ENCODE data around the gene TMUB2.

Gene TMUB2

GRCh38 chr17:44203731-44204440, 17.1 kb downstream of the TMUB2 start:
- no peak for DNase-seq (ENCODE audit: low spot score)

- DNase-seq (ENCODE audit: low spot score), result no peak
These were observed 17.7 kb downstream of the TMUB2 start for GRCh38 chr17:44204441-44204882.

DNA sequence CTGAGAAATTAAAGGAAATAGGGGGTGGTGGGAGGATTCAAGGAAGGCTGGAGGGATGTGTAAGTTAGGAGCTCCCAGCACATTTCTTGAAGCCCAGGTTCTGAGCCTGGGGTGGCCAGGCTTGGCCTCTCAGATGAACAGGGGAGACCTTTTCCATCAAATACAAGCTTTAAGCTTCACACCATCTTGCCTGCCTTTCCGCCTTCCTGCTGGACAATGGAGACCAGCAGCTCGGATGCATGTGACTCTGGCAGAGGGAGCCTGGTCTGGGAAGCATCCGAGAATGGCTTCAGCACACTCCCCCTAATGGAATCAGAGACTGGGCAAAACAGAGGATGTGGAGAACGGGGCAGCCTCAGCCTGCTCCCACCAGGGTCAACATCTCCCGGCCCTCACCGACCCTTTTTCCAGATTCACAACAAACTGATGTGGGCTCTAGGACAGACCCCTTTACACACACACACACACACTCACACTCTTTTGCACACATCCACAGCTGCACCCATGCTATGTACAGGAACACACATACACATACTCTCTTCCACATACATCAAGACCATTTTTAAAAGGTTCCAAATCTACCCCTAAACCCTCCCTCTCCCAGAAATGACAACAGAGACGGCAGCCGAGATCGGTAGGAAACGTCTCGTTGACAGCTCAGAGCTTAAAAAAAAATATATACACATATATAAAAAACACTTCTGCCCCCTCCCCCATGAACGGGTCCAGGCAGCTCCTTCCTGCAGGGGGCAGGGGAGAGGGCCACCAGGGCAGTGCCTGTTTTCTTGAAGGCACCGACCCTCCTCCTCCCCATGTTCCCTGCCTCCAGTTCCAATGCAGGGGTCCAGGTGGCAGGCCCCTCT, 19.4 kb downstream of the TMUB2 start:
- no peak for DNase-seq (ENCODE audit: low spot score)

DNA sequence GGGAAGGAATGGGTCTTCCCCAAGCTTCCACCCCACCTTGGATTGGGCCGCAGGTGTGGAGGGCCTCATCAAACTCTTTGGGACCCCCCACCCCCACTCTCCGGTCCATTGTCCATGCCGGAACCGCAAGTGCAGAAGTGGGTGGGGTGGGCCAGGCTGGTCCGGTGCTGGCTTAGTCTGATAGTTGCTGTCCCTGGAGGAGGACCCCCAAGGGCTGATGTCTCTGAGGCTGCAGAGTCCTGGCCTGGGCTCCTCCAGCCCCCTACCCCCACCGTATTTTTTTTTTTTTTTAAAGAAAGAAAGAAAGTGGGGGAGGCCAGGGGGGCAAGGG, 20.0 kb downstream of the TMUB2 start:
- no peak for DNase-seq (ENCODE audit: low spot score)

DNA sequence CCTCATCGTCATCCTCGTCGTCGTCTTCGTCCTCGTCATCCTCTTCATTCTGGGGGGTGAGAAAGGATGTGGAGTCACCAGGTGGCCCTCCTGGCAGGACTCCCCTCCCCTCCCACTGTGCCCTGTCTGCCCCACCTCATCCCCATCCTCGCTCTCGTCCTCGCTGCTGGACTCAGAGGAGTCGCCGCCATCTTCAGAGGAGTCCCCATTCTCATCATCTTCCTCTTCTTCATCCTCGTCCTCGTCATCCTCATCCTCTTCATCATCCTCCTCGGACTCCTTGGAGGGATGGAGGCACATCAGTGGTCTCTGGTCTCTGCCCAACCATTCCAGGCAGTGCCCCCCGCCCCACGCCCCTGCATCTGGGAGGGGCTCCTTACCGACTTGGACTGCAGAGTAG, 20.5 kb downstream of the TMUB2 start:
- no peak for DNase-seq (ENCODE audit: low spot score)

GRCh38 chr17:44207743-44208142, 21.0 kb downstream of the TMUB2 start:
- DNase-seq (ENCODE audit: low spot score), result no peak

- DNase-seq (ENCODE audit: low spot score), result no peak
These were observed 23.1 kb downstream of the TMUB2 start for GRCh38 chr17:44209786-44210341.

GRCh38 chr17:44210342-44211192, 23.8 kb downstream of the TMUB2 start:
- peak; percentile 90 for DNase-seq (ENCODE audit: low spot score)

DNA sequence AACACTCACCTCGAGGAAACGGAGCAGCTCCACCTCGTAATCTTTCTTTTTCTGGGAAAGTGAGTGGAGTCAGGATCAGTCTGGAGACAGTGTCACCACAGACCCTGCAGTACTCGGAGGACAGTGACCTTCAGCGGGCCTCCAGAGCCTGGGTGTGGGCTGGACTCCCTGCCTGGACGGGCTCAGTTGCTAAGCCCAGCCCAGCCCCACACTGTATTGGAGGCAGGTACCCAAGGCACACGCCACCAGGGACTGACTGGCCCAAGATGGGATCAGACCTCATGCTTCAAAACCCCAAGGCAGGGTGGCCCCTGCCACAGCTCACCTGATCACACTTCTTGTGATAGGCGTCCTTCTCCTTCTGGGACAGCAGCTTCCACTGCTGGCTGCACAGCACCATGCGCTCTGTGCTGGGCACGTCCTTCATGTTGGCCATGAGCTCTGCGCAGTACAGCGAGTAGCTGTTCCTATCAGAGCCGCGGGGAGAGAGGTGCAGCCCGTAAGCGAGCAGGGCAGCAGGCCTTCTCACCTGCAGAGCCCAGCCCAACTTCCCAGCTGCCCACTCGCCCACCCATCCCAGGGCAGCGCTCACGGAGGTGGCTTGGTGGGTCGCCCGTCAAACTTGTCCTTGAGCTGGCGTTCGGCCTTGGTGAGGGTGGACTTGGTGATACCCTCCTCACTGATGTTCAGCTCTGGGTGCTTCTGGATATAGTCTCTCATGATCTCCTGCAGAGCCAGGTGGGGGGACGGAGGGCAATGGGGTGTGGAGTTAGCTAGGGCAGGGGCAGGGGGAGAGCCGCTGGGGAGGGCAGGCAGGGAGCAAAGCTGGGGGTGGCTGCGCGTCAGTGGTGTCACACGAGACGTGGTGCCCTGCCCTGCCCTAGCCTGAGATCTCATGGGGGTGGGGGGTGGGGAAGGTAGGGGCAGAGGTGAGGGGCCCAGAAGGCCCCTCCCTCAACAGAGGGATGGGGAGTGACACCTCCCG, 24.8 kb downstream of the TMUB2 start:
- no peak for DNase-seq (ENCODE audit: low spot score)

DNA sequence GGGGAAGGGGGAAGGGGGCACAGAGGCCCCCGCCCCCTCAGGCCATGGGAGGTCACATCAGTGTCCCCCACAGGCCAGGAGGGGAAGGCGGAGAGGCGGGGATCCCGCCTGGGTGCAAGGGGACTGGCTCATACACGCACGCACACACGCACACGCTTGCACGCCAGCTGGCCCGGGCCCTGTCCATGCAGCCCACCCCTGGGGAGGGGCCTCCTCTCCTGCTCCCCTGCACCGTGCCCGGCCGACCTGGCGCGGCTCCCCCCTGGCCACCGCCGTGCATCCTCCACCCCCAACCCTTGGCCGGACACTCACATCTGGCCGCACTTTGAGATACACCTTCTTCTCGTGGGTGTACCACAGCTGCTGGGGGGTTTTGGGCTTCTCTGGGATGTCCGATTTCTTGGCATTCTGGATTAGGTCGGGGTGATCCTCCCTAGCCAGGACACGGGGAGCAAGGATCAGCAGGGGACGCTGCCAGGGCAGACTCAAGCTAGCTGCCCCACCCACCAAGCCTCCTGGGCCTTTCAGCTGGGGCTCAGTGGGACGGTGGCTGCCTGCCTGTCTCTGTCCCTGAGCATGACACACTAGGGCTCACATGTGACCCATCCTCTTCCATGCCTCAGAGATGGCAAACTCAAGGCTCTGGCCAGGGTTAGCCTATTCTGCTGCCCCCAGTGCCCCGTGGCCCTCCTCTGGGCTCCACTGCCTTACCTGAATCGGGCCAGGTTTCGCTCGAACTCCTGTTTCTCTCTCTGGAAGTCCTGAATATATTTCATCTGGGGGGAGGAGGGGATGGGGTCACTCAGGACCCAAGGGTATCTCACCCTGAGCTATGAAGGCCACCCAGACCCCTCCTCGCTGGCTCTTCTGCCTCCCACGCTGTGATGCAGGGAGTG, 26.0 kb downstream of the TMUB2 start:
- no peak for DNase-seq (ENCODE audit: low spot score)

GRCh38 chr17:44213403-44214229, 26.8 kb downstream of the TMUB2 start:
- no peak for DNase-seq (ENCODE audit: low spot score)

DNA sequence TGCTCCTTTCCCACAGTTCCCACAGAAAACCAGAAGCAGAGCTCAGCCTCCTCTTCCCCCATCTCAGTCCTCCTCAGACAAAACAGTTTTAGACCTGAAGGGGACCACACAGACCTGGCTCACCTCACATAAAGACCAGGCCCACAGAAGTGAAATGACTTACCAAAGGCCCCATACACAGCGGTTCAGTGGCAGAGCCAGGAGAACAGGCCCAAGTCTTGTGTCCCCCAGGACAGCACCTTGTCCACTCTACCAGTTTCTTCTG, 27.4 kb downstream of the TMUB2 start:
- DNase-seq (ENCODE audit: low spot score), result no peak

DNA sequence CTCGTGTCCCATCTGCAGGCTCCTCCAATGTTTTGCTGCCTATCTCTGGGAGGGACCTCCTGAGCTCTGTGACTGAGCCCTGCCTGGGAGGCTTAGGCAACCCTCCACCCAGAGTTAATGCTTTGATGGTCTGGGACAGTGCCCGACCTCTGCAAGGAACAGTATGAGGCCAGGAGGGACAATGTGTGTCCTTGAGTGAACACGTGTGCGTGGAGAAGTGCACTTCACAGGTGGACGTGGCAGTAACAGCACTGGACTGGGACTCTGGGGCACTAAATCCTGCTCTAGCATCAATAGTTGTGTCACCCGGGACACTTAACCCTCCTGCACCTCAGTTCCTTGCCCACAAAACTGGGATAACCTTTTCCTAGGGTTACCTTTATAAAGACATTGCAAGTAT, 28.1 kb downstream of the TMUB2 start:
- DNase-seq (ENCODE audit: low spot score), result no peak

DNA sequence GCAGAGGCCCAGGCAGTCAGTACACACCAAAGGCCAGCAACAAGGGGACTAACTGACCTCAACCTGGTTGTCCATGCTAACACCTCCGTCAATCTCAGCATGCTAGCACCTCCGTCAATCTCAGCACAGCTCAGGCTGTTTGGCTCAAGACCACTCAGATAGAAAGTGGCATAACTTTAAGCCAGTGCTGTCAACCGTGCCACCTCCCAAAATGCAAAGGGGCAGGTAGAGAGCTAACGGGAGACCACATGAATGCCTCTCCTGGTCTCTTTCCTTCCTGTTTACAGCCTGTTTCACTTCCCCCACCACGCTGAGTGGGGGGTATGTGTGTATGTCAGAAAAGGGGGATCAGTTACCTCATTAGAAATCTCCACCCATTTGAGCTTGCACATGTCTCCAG, 29.4 kb downstream of the TMUB2 start:
- no peak for DNase-seq (ENCODE audit: low spot score)

DNA sequence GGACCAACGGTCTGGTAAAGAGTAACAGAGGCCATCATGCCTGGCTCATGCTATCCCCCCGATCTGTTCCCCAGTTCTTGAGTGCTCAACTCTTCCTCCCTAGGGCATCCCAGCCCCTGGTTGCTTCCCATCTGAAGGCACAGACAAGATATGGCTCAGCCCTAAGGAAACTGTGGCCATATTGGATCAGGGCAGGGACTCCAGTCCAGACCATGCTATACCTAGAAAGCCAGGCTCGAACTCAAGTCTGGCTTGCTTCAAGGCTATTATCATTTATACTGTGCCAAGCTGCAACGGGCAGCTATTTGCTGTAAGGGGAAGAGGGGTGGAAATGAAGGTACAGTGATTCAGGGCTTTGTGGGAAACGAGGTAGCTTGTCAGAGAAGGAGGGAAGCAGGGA, 29.9 kb downstream of the TMUB2 start:
- no peak for DNase-seq (ENCODE audit: low spot score)

DNA sequence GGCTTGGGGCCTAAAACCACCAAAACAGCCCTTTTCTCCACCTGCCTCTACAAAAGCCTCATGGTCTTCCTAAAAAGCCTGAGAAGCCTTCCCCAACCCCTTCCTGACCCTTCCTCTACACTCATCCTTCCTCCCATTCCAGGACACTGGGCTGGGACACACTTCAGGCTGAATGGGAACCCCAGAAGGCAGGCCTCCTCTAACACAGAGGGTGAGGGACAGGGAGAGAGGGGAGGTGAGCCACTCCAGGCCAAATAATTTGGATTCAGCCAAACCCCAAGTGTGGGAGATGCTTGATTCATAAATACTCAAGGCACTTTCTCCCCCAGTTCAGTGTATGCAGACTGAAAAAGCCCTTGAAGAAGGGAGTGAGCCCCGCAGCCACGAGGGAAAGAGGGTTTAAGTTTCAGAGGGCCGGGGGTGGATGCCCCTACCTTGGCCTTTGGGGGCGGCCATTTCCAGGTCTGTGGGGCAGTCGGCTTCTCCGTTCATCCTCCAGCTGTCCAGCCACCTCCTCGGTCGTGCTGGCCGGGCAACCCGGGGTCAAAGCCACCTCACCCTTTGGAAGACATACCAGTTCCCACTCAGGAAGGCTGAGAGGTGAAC, 31.1 kb downstream of the TMUB2 start:
- DNase-seq (ENCODE audit: low spot score), result no peak

DNA sequence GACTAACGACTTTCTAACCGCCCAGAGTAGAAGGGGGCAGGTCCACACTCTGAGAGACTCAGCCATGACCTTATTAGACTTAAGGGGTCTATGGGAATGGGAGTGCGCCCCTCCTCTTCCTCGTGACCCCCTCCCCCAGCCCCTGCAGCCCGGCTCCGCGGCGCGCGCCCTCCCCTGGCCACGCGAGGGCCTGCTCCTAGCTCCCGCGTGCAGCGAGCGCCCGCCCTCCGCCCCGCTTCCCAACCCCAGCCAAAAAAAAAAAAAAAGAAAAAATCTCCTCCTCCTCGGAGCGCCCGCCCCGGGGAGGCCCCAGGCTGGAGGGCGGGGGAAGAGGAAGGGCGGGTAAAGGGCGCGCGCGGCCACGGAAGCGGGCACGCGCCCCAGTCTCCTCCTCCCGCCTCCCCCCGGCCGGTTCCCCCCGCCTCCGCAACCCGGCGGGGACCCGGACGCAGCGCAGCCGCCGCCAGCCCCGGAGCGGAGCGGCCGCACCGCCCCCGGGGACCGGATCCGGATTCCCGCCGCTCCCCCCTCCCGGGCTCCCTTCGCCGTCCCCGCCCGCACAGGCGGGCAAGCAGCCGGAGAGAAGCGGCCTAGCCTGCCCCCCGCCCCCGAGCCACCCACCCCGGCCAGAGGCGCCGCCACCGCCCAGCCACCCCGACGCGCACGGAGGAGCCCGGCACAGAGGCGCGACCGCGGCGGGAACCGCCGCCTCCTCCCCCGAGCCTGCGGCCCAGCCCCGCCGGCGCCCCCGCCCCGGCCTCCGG, 31.8 kb downstream of the TMUB2 start:
- peak; percentile 93 for DNase-seq (ENCODE audit: low spot score)

DNA sequence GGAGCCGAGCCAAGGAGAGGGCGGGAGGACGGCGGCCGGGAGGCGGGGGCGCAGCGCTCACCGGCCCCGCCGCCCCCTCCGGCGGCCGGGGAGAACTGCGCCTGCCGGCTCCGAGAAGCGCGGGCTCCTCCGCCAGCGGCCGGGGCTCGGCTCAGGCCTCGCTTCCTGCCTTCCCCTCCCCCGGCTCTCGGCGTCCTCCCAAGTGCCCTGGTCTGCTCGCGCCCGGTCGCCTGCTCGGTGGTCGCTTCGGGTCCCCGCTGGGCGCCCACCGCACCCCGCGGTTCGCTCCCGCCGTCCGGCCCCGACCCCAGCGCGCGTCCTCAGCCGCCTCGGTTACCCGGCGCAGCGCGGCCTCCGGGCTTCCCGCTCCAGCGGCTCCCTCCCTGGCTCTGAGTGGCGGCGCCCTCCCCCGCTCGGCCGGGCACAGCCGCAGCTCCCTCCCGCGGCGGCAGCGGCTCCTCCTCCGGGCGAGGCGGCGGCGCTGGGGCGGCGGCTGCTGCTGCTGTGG, 32.4 kb downstream of the TMUB2 start:
- DNase-seq (ENCODE audit: low spot score), result no peak
